Stomach (tissue), 9 donors: Measurements from ENCODE around the gene TENM4. TPM values are rescaled to one million over a fixed set of nuclear protein-coding genes. Genes with fewer than 3 reads are reported as not detected.

Experiments
- DNase-seq, 2 donors: peaks; one replicate each; pipeline versions ENCODE4 v3.0.0 to v3.0.0-alpha.2; 2013 to 2019
- H3K27ac ChIP-seq, 5 donors: fragments of 200-600 bp in 4 of 5; sonication (generic) in 4 of 5; one replicate each; pipeline ENCODE4 v1.5.1; 2013 to 2019; ENCODE audit warnings: mild to moderate bottlenecking in 1 of 5, moderate library complexity in 1 of 5
- H3K27me3 ChIP-seq, 3 donors: fragments of 200-600 bp; sonication (generic); one replicate each; pipeline ENCODE4 v1.5.1; 2017 to 2019; ENCODE audit warnings: mixed run types in 1 of 3
- H3K36me3 ChIP-seq, 4 donors: fragments of 200-600 bp; sonication (generic); 1 replicate in 3 of 4; 2 replicates in 1 of 4; pipeline ENCODE4 v1.5.1; 2016 to 2019
- H3K4me1 ChIP-seq, 4 donors: fragments of 200-600 bp; sonication (generic); one replicate each; pipeline ENCODE4 v1.5.1; 2016 to 2019
- H3K4me3 ChIP-seq, 4 donors: fragments of 200-600 bp; sonication (generic) in 3 of 4; one replicate each; pipeline ENCODE4 v1.5.1; 2016 to 2019; ENCODE audit warnings: mild to moderate bottlenecking in 1 of 4
- H3K9me3 ChIP-seq, 4 donors: fragments of 200-600 bp; sonication (generic); one replicate each; pipeline ENCODE4 v1.5.1; 2016 to 2019
- CTCF ChIP-seq, 7 experiments: fragments of 450-650 bp in 4 of 7; fragments of 200-600 bp in 3 of 7; sonication (generic) in 3 of 7; IDR thresholded peaks; one replicate each; pipeline ENCODE4 v1.5.1; 2016 to 2019; ENCODE audit warnings: antibody characterized with exemption in 7 of 7, control low read depth in 2 of 7, mild to moderate bottlenecking in 1 of 7
- EP300 ChIP-seq: sonication (generic); formaldehyde crosslinking; IDR thresholded peaks from one replicate; pipeline ENCODE4 v1.6.1; 2017; ENCODE audit warnings: antibody characterized with exemption
- POLR2A ChIP-seq, 4 donors: fragments of 450-650 bp; IDR thresholded peaks; one replicate each; pipeline ENCODE4 v1.6.1; 2016; ENCODE audit warnings: antibody characterized with exemption in 4 of 4, control low read depth in 2 of 4, mild to moderate bottlenecking in 1 of 4, moderate library complexity in 1 of 4
- POLR2AphosphoS5 ChIP-seq, 3 donors: sonication (generic); formaldehyde crosslinking; IDR thresholded peaks; one replicate each; pipeline ENCODE4 v1.6.1; 2016; ENCODE audit warnings: antibody characterized with exemption in 3 of 3
- WGBS, 5 donors: extraction: QIAGEN DNeasy Blood & Tissue Kit in 3 of 5; methylation state at CpG; one replicate each; pipeline versions ENCODE4 v1.1.5 to v1.1.7; 2013 to 2018; 5-methylcytosine and 5-hydroxymethylcytosine counted together
- intact Hi-C: fragments of 100-400 bp; cut with DNase I; formaldehyde crosslinking; loops from one replicate; pipeline ENCODE4 v1.15.1; 2023; ENCODE audit warnings: low total_unique reads
- polyA plus RNA-seq, 3 donors: library from polyadenylated mRNA; stranded (reverse); fragments of 200-250 nt; gene quantifications; one replicate each; pipeline ENCODE4 v1.2.3, GENCODE V29; 2013
- total RNA-seq, 5 donors: library from RNA; depleted of rRNA; stranded (reverse); fragments of >200 nt; gene quantifications; one replicate each; pipeline versions ENCODE4 v1.1.0 to v1.2.3, GENCODE V29; 2014 to 2016
- donor health status: healthy with polysubstance abuse.
- donor health status: Bipolar disorder and iron deficiency.
- donor health status: healthy.

The TENM4 gene
- total and polyA plus RNA-seq, 8 donors, result 0.06 to 13.2 (median 0.87) TPM; not detected in 1

GRCh38 chr11:79439886-79440570 lies 802 bp downstream of the TENM4 start:
- H3K4me3 ChIP-seq, result peak overlapping the region; percentile 45 to 59 (median 52)
- no peak for TF ChIP-seq EP300
- no peak for TF ChIP-seq POLR2A (IDR thresholded peaks at IDR 0.05)
- TF ChIP-seq POLR2AphosphoS5 (IDR thresholded peaks at IDR 0.05), result no peak
- no peak for TF ChIP-seq CTCF (IDR thresholded peaks at IDR 0.05)
- H3K27me3 ChIP-seq, result peaks cover 0 to 93% (median 63%) of the 10 kb centered on the region in 3 donors
- intact Hi-C loops, result no loop called here
- peaks cover 44 to 54% (median 49%) of the 10 kb centered on the region in 4 donors for H3K4me1 ChIP-seq
- no peaks in the 10 kb centered on the region for H3K36me3 ChIP-seq
- 0 to 4% (median 0%) methylated on average over 16 to 72 of the region's 72 CpGs for WGBS, 5 donors
- H3K27ac ChIP-seq, result peak overlapping the region; percentile 47 to 78 (median 72)
- peak in 1 of 2 donors; percentile 73 for DNase-seq
- peaks cover 0 to 8% (median 3%) of the 10 kb centered on the region in 4 donors for H3K9me3 ChIP-seq

GRCh38 chr11:79439410-79439885 lies 1.4 kb downstream of the TENM4 start:
- Histone ChIP-seq H3K27me3 (peaks cover 0 to 95% (median 63%) of the 10 kb centered on the region in 3 donors), H3K4me3 (peak overlapping the region; percentile 45 to 59 (median 52)), H3K36me3 (no peaks in the 10 kb centered on the region), H3K27ac (peak overlapping the region in 4 of 5 donors; percentile 65 to 78 (median 74)), H3K9me3 (peaks cover 0 to 8% (median 3%) of the 10 kb centered on the region in 4 donors), H3K4me1 (peaks cover 44 to 54% (median 49%) of the 10 kb centered on the region in 4 donors)
- WGBS, 5 donors, result 2 to 4% (median 3%) methylated on average over 19 to 24 of the region's 24 CpGs
- TF ChIP-seq EP300 (no peak), CTCF (IDR thresholded peaks at IDR 0.05) (no peak), POLR2A (IDR thresholded peaks at IDR 0.05) (no peak), POLR2AphosphoS5 (IDR thresholded peaks at IDR 0.05) (no peak)
- DNase-seq, result no peak
- intact Hi-C loops, result no loop called here

GRCh38 chr11:79438631-79439409 lies 2.0 kb downstream of the TENM4 start:
- Histone ChIP-seq H3K27me3 (peaks cover 0 to 100% (median 63%) of the 10 kb centered on the region in 3 donors), H3K36me3 (no peaks in the 10 kb centered on the region), H3K9me3 (peaks cover 0 to 8% (median 3%) of the 10 kb centered on the region in 4 donors), H3K4me1 (peaks cover 44 to 54% (median 49%) of the 10 kb centered on the region in 4 donors), H3K4me3 (peak overlapping the region; percentile 45 to 59 (median 52)), H3K27ac (peak overlapping the region in 4 of 5 donors; percentile 34 to 78 (median 74))
- intact Hi-C loops, result no loop called here
- peak in 1 of 2 donors; percentile 70 for DNase-seq
- TF ChIP-seq POLR2AphosphoS5 (IDR thresholded peaks at IDR 0.05) (no peak), POLR2A (IDR thresholded peaks at IDR 0.05) (no peak), EP300 (no peak), CTCF (IDR thresholded peaks at IDR 0.05) (no peak)
- WGBS, 5 donors, result 2 to 4% (median 2%) methylated on average over 24 to 41 of the region's 41 CpGs

GRCh38 chr11:79437981-79438630 lies 2.7 kb downstream of the TENM4 start:
- WGBS, 5 donors, result 3 to 6% (median 4%) methylated on average over 27 to 31 of the region's 31 CpGs
- intact Hi-C loops, result no loop called here
- Histone ChIP-seq H3K9me3 (peaks cover 0 to 4% (median 2%) of the 10 kb centered on the region in 4 donors), H3K4me1 (peaks cover 44 to 54% (median 49%) of the 10 kb centered on the region in 4 donors), H3K36me3 (no peaks in the 10 kb centered on the region), H3K4me3 (peak overlapping the region; percentile 45 to 59 (median 52)), H3K27ac (peak overlapping the region; percentile 18 to 78 (median 72)), H3K27me3 (peaks cover 0 to 100% (median 63%) of the 10 kb centered on the region in 3 donors)
- peak in 1 of 2 donors; percentile 57 for DNase-seq
- TF ChIP-seq POLR2A (IDR thresholded peaks at IDR 0.05) (no peak), CTCF (IDR thresholded peaks at IDR 0.05) (no peak)
